Tibial artery (tissue), 4 donors: ENCODE data around the gene SUGCT.
A peak's percentile ranks its signal among the peaks of the same experiment; 100 is the strongest.

Experiments
- DNase-seq, 2 donors: peaks; one replicate each; pipeline ENCODE4 v3.0.0-alpha.2; 2019
- H3K27ac ChIP-seq, 2 donors: fragments of 200-600 bp; sonication (generic) in 1 of 2; 1 replicate in 1 of 2; 2 replicates in 1 of 2; pipeline ENCODE4 v1.5.1; 2018 to 2019; ENCODE audit warnings: mild to moderate bottlenecking in 1 of 2
- H3K27me3 ChIP-seq, 2 donors: fragments of 200-600 bp; sonication (generic) in 1 of 2; one replicate each; pipeline versions ENCODE4 v1.5.1 to v1.6.0; 2016 to 2019
- H3K36me3 ChIP-seq, 3 donors: fragments of 200-600 bp; sonication (generic) in 2 of 3; one replicate each; pipeline ENCODE4 v1.5.1; 2016 to 2019; ENCODE audit warnings: mild to moderate bottlenecking in 2 of 3
- H3K4me1 ChIP-seq, 4 donors: fragments of 200-600 bp; sonication (generic) in 2 of 4; 1 replicate in 3 of 4; 2 replicates in 1 of 4; pipeline ENCODE4 v1.5.1; 2016 to 2019
- H3K4me3 ChIP-seq, 2 donors: fragments of 200-600 bp; sonication (generic) in 1 of 2; 1 replicate in 1 of 2; 2 replicates in 1 of 2; pipeline ENCODE4 v1.5.1; 2018 to 2019; ENCODE audit warnings: mild to moderate bottlenecking in 2 of 2
- H3K9me3 ChIP-seq, 3 donors: fragments of 200-600 bp; sonication (generic) in 1 of 3; one replicate each; pipeline ENCODE4 v1.5.1; 2016 to 2019
- CTCF ChIP-seq, 2 experiments: fragments of 200-600 bp in 1 of 2; fragments of 450-650 bp in 1 of 2; IDR thresholded peaks; one replicate each; pipeline ENCODE4 v1.5.1; 2017 to 2019; ENCODE audit warnings: antibody characterized with exemption in 2 of 2, mild to moderate bottlenecking in 1 of 2, moderate library complexity in 1 of 2
- intact Hi-C: fragments of 100-400 bp; cut with DNase I; formaldehyde crosslinking; loops from one replicate; pipeline ENCODE4 v1.15.0; 2023; ENCODE audit warnings: low total_unique reads

The SUGCT gene

GRCh38 chr7:40097728-40098127 is 37.1 kb upstream of the SUGCT start:
- no peak overlapping the region for H3K4me3 ChIP-seq
- no peak for TF ChIP-seq CTCF (IDR thresholded peaks at IDR 0.05)
- H3K27me3 ChIP-seq = no peaks in the 10 kb centered on the region
- peak overlapping the region in 1 of 2 donors; percentile 4 for H3K27ac ChIP-seq
- peaks cover 16 to 33% (median 23%) of the 10 kb centered on the region in 3 donors for H3K36me3 ChIP-seq
- peaks cover 0 to 60% (median 7%) of the 10 kb centered on the region in 4 donors for H3K4me1 ChIP-seq
- no peaks in the 10 kb centered on the region for H3K9me3 ChIP-seq
- intact Hi-C loops = no loop called here
- DNase-seq = no peak

- H3K4me1 ChIP-seq = peaks cover 0 to 60% (median 7%) of the 10 kb centered on the region in 4 donors
- no peak for TF ChIP-seq CTCF (IDR thresholded peaks at IDR 0.05)
- H3K27me3 ChIP-seq = no peaks in the 10 kb centered on the region
- peak overlapping the region in 1 of 2 donors; percentile 5 for H3K27ac ChIP-seq
- no peak overlapping the region for H3K4me3 ChIP-seq
- DNase-seq = no peak
- peaks cover 6 to 22% (median 14%) of the 10 kb centered on the region in 3 donors for H3K36me3 ChIP-seq
- H3K9me3 ChIP-seq = no peaks in the 10 kb centered on the region
- intact Hi-C loops = no loop called here
Observed at GRCh38 chr7:40098810-40099209, 36.0 kb upstream of the SUGCT start.

GRCh38 chr7:40099837-40100236 is 35.0 kb upstream of the SUGCT start:
- intact Hi-C loops = no loop called here
- Histone ChIP-seq H3K36me3 (peaks cover 0 to 12% (median 4%) of the 10 kb centered on the region in 3 donors), H3K27me3 (no peaks in the 10 kb centered on the region), H3K4me1 (peaks cover 0 to 60% (median 7%) of the 10 kb centered on the region in 4 donors), H3K9me3 (no peaks in the 10 kb centered on the region), H3K27ac (no peak overlapping the region), H3K4me3 (no peak overlapping the region)
- DNase-seq = no peak
- no peak for TF ChIP-seq CTCF (IDR thresholded peaks at IDR 0.05)

- intact Hi-C loops = no loop called here
- no peak overlapping the region for H3K4me3 ChIP-seq
- no peaks in the 10 kb centered on the region for H3K9me3 ChIP-seq
- no peaks in the 10 kb centered on the region for H3K27me3 ChIP-seq
- H3K36me3 ChIP-seq = no peaks in the 10 kb centered on the region
- H3K27ac ChIP-seq = peak overlapping the region in 1 of 2 donors; percentile 4
- no peak for DNase-seq
- TF ChIP-seq CTCF (IDR thresholded peaks at IDR 0.05) = no peak
- H3K4me1 ChIP-seq = peaks cover 0 to 51% (median 7%) of the 10 kb centered on the region in 4 donors
Observed at GRCh38 chr7:40101201-40101600, 33.6 kb upstream of the SUGCT start.

- H3K27ac ChIP-seq = no peak overlapping the region
- TF ChIP-seq CTCF (IDR thresholded peaks at IDR 0.05) = no peak
- no peaks in the 10 kb centered on the region for H3K27me3 ChIP-seq
- intact Hi-C loops = no loop called here
- H3K9me3 ChIP-seq = no peaks in the 10 kb centered on the region
- peaks cover 0 to 8% (median 0%) of the 10 kb centered on the region in 3 donors for H3K36me3 ChIP-seq
- H3K4me1 ChIP-seq = peaks cover 0 to 38% (median 5%) of the 10 kb centered on the region in 4 donors
- no peak for DNase-seq
- H3K4me3 ChIP-seq = no peak overlapping the region
Observed at GRCh38 chr7:40102897-40103296, 31.9 kb upstream of the SUGCT start.
